Inferior parietal cortex (tissue), 1 donor: ENCODE results near the gene RFWD3.

Source experiments
- DNase-seq: peaks from one replicate; pipeline ENCODE4 v3.0.0-alpha.2; 2016; ENCODE audit errors: extremely low spot score

The RFWD3 gene

GRCh38 chr16:74582970-74583369 is 83.7 kb downstream of the RFWD3 start:
- no peak for DNase-seq

GRCh38 chr16:74580833-74581232 is 85.8 kb downstream of the RFWD3 start:
- no peak for DNase-seq

- no peak for DNase-seq
These were observed 87.8 kb downstream of the RFWD3 start for GRCh38 chr16:74578838-74579237.

- DNase-seq, result no peak
These were observed 88.2 kb downstream of the RFWD3 start for GRCh38 chr16:74578433-74578832.

DNA sequence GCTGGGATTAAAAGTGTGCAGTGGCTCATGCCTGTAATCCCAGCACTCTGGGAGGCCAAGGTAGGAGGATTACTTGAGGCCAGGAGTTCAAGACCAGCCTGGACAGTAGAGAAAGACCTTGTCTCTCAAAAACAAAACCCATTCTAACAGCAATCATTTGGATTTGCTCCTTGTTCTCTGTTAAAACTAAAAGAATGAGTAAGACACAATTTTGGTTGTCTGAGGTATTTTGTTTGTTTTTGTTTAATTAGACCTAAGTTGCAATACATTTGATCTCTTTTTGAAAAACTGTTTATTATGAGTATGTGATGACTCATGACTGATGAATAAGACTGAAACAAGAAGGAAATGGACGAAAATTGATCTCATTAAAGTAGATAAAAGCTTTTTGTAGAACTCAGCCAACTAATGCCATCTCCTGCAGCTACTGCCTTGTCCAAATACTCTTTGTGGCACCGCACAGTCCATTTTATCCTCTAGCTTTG is 88.8 kb downstream of the RFWD3 start:
- no peak for DNase-seq

GRCh38 chr16:74575807-74576643 is 90.7 kb downstream of the RFWD3 start:
- DNase-seq, result no peak

DNA sequence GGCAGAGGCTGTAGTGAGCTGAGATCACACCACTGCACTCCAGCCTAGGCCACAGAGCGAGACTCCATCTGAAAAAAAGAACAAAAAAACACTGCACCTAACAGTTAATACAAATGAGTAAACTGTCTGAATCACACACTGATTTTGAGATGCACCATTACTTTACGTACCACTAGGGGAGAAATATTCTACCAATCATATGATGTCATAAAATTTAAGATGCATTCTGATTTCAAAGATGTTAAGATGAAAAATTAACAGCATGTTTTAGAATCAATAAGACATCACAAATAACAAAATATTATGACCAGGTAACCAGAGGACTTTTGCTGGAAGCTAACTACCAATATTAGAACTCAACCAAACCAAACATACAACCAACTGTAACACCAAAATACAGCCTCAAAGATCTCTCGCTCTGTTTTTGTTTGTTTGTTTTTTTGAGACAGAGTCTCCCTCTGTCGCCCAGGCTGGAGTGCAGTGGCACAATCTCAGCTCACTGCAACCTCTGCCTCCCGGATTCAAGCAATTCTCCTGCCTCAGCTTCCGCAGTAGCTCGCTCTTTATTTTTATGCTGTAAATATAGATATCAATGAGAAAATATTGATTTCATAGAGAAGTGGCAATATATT is 91.4 kb downstream of the RFWD3 start:
- no peak for DNase-seq

DNA sequence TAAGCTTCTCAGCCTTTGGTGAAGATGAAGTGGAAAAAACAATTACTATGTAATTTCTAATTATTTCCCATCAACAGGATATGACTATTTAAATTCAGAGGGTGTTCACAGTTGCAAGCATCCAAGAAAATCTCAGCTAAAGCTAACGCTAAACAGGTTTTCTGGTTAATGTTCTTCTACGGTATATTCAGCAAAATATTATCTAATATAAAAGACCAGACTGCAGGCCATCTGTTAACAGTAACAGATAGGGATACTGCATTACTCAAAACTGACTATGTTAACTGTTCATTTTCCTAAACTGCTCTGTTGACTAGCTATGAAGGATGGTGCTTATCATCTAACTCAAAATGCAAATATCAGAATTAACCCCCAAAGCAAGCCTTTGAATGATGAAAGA is 92.5 kb downstream of the RFWD3 start:
- DNase-seq, result no peak

DNA sequence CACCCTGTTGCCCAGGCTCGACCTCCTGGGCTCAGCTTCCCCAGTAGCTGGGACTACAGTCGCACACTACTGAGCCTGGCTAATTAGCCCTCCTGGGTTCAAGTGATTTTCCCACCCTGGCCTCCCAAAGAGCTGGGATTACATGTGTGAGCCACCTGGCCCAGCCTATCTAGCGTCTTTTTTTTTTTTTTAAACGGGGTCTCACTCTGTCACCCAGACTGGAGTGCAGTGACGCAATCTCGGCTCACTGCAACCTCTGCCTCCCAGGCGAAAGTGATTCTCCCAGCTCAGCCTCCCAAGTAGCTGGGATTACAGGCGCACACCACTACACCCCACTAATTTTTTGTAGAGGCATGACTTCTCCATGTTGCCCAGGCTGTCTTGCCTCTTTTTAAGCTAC is 93.1 kb downstream of the RFWD3 start:
- DNase-seq, result no peak
